HepG2 (cell line): Measurements from ENCODE around the gene KCNH6. TPM values are rescaled to one million over a fixed set of nuclear protein-coding genes. Genes with fewer than 3 reads are reported as not detected.

ENCODE experiments used
- ARNT2 ChIP-seq: sonication (generic); formaldehyde crosslinking; IDR thresholded peaks from 2 replicates; pipeline ENCODE4 v1.8.0; 2022; ENCODE audit warnings: mild to moderate bottlenecking, low read depth, missing genetic modification reagents, moderate library complexity
- FOSL1 ChIP-seq: sonication (generic); formaldehyde crosslinking; IDR thresholded peaks from 2 replicates; pipeline ENCODE4 v1.9.0; 2021; ENCODE audit warnings: missing genetic modification reagents, borderline replicate concordance
- HOXD1 ChIP-seq: sonication (generic); formaldehyde crosslinking; IDR thresholded peaks from 2 replicates; pipeline ENCODE4 v1.5.0; 2020; ENCODE audit warnings: missing genetic modification reagents
- KLF13 ChIP-seq: sonication (generic); formaldehyde crosslinking; IDR thresholded peaks from 2 replicates; pipeline ENCODE4 v1.4.0; 2020; ENCODE audit warnings: mild to moderate bottlenecking, missing genetic modification reagents
- MATR3 ChIP-seq: sonication (generic); formaldehyde crosslinking; IDR thresholded peaks from 2 replicates; pipeline ENCODE4 v1.4.0; 2020; ENCODE audit warnings: missing genetic modification reagents
- RAD21 ChIP-seq: fragments of 450-650 bp; formaldehyde crosslinking; IDR thresholded peaks from 2 replicates; pipeline ENCODE4 v1.5.0; 2020; ENCODE audit warnings: mild to moderate bottlenecking
- ZNF292 ChIP-seq: sonication (generic); formaldehyde crosslinking; IDR thresholded peaks from 2 replicates; pipeline ENCODE4 v1.8.1; 2022; ENCODE audit warnings: mild to moderate bottlenecking, low read depth, missing genetic modification reagents, borderline replicate concordance
- ZNF343 ChIP-seq: sonication (generic); formaldehyde crosslinking; IDR thresholded peaks from 2 replicates; pipeline ENCODE4 v1.4.0; 2020; ENCODE audit warnings: mild to moderate bottlenecking, missing genetic modification reagents
- ZSCAN22 ChIP-seq: sonication (generic); formaldehyde crosslinking; IDR thresholded peaks from 2 replicates; pipeline ENCODE4 v1.4.0; 2020; ENCODE audit warnings: mild to moderate bottlenecking, missing genetic modification reagents
- polyA plus RNA-seq, 8 experiments: library from polyadenylated mRNA; depleted of rRNA in 3 of 8; stranded (reverse) in 7 of 8; unstranded in 1 of 8; fragments of >200 nt; fragmentation: Illumina TruSeq in 4 of 8; extraction: Trizol in 4 of 8; gene quantifications; 2 replicates each; pipeline versions ENCODE4 v1.2.1 to v1.2.3, GENCODE V29; 2011 to 2016; ENCODE audit warnings: low read depth in 4 of 8, missing spikeins in 1 of 8, mixed read lengths in 1 of 8; ENCODE audit not compliant: insufficient read depth in 1 of 8
- total RNA-seq, 5 experiments: library from RNA; depleted of rRNA; stranded (reverse); fragments of >200 nt; fragmentation: Illumina TruSeq; extraction: Trizol; gene quantifications; 2 replicates each; pipeline ENCODE4 v1.2.3, GENCODE V29; 2016; ENCODE audit warnings: low read depth in 1 of 5
- TF ChIP-seq, protein P1 (sequence below): sonication (generic); formaldehyde crosslinking; IDR thresholded peaks from 2 replicates; pipeline ENCODE4 v1.5.0; 2020; ENCODE audit warnings: mild to moderate bottlenecking, missing genetic modification reagents, borderline replicate concordance
- TF ChIP-seq, protein P2 (sequence below): sonication (generic); formaldehyde crosslinking; IDR thresholded peaks from 2 replicates; pipeline ENCODE4 v1.9.0; 2021; ENCODE audit warnings: missing genetic modification reagents, mild to moderate bottlenecking, borderline replicate concordance
- TF ChIP-seq, protein P3 (sequence below): sonication (generic); formaldehyde crosslinking; IDR thresholded peaks from 2 replicates; pipeline ENCODE4 v1.4.0; 2020; ENCODE audit warnings: missing genetic modification reagents, borderline replicate concordance

Gene KCNH6
- total and polyA plus RNA-seq, 2 of the 13 experiments (the other 11 are each of a cell fraction or from before 2014, with no cell fraction given), result 0.05 to 0.18 TPM

DNA sequence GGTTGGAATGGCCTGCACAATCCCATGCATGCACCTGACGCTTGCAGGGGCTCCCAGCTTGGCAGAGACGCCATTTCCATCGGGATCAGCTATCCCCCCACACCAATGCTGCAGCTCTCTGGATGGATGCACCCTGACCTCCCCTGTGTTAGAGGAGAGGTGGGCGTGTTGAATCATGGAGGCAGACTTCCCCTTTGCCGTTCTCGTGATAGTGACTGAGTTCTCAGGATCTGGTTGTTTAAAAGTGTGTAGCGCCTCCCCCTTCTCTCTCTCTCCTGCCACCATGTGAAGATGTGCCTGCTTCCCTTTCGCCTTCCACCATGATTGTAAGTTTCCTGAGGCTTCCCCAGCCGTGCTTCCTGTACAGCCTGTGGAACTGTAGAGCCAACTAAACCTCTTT lies 17.8 kb upstream of the KCNH6 start (continued):
- TF ChIP-seq, protein P1, sequence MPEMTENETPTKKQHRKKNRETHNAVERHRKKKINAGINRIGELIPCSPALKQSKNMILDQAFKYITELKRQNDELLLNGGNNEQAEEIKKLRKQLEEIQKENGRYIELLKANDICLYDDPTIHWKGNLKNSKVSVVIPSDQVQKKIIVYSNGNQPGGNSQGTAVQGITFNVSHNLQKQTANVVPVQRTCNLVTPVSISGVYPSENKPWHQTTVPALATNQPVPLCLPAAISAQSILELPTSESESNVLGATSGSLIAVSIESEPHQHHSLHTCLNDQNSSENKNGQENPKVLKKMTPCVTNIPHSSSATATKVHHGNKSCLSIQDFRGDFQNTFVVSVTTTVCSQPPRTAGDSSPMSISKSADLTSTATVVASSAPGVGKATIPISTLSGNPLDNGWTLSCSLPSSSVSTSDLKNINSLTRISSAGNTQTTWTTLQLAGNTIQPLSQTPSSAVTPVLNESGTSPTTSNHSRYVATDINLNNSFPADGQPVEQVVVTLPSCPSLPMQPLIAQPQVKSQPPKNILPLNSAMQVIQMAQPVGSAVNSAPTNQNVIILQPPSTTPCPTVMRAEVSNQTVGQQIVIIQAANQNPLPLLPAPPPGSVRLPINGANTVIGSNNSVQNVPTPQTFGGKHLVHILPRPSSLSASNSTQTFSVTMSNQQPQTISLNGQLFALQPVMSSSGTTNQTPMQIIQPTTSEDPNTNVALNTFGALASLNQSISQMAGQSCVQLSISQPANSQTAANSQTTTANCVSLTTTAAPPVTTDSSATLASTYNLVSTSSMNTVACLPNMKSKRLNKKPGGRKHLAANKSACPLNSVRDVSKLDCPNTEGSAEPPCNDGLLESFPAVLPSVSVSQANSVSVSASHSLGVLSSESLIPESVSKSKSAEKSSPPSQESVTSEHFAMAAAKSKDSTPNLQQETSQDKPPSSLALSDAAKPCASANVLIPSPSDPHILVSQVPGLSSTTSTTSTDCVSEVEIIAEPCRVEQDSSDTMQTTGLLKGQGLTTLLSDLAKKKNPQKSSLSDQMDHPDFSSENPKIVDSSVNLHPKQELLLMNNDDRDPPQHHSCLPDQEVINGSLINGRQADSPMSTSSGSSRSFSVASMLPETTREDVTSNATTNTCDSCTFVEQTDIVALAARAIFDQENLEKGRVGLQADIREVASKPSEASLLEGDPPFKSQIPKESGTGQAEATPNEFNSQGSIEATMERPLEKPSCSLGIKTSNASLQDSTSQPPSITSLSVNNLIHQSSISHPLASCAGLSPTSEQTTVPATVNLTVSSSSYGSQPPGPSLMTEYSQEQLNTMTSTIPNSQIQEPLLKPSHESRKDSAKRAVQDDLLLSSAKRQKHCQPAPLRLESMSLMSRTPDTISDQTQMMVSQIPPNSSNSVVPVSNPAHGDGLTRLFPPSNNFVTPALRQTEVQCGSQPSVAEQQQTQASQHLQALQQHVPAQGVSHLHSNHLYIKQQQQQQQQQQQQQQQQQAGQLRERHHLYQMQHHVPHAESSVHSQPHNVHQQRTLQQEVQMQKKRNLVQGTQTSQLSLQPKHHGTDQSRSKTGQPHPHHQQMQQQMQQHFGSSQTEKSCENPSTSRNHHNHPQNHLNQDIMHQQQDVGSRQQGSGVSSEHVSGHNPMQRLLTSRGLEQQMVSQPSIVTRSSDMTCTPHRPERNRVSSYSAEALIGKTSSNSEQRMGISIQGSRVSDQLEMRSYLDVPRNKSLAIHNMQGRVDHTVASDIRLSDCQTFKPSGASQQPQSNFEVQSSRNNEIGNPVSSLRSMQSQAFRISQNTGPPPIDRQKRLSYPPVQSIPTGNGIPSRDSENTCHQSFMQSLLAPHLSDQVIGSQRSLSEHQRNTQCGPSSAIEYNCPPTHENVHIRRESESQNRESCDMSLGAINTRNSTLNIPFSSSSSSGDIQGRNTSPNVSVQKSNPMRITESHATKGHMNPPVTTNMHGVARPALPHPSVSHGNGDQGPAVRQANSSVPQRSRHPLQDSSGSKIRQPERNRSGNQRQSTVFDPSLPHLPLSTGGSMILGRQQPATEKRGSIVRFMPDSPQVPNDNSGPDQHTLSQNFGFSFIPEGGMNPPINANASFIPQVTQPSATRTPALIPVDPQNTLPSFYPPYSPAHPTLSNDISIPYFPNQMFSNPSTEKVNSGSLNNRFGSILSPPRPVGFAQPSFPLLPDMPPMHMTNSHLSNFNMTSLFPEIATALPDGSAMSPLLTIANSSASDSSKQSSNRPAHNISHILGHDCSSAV (CRISPR knock-in tag), result no peak
- TF ChIP-seq ARNT2, result no peak
- TF ChIP-seq RAD21 (CRISPR knock-in tag), result no peak
- no peak for TF ChIP-seq KLF13 (CRISPR knock-in tag)
- TF ChIP-seq, protein P2, sequence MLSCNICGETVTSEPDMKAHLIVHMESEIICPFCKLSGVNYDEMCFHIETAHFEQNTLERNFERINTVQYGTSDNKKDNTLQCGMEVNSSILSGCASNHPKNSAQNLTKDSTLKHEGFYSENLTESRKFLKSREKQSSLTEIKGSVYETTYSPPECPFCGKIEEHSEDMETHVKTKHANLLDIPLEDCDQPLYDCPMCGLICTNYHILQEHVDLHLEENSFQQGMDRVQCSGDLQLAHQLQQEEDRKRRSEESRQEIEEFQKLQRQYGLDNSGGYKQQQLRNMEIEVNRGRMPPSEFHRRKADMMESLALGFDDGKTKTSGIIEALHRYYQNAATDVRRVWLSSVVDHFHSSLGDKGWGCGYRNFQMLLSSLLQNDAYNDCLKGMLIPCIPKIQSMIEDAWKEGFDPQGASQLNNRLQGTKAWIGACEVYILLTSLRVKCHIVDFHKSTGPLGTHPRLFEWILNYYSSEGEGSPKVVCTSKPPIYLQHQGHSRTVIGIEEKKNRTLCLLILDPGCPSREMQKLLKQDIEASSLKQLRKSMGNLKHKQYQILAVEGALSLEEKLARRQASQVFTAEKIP (CRISPR knock-in tag), result no peak
- TF ChIP-seq HOXD1 (CRISPR knock-in tag), result no peak
- TF ChIP-seq, protein P3, sequence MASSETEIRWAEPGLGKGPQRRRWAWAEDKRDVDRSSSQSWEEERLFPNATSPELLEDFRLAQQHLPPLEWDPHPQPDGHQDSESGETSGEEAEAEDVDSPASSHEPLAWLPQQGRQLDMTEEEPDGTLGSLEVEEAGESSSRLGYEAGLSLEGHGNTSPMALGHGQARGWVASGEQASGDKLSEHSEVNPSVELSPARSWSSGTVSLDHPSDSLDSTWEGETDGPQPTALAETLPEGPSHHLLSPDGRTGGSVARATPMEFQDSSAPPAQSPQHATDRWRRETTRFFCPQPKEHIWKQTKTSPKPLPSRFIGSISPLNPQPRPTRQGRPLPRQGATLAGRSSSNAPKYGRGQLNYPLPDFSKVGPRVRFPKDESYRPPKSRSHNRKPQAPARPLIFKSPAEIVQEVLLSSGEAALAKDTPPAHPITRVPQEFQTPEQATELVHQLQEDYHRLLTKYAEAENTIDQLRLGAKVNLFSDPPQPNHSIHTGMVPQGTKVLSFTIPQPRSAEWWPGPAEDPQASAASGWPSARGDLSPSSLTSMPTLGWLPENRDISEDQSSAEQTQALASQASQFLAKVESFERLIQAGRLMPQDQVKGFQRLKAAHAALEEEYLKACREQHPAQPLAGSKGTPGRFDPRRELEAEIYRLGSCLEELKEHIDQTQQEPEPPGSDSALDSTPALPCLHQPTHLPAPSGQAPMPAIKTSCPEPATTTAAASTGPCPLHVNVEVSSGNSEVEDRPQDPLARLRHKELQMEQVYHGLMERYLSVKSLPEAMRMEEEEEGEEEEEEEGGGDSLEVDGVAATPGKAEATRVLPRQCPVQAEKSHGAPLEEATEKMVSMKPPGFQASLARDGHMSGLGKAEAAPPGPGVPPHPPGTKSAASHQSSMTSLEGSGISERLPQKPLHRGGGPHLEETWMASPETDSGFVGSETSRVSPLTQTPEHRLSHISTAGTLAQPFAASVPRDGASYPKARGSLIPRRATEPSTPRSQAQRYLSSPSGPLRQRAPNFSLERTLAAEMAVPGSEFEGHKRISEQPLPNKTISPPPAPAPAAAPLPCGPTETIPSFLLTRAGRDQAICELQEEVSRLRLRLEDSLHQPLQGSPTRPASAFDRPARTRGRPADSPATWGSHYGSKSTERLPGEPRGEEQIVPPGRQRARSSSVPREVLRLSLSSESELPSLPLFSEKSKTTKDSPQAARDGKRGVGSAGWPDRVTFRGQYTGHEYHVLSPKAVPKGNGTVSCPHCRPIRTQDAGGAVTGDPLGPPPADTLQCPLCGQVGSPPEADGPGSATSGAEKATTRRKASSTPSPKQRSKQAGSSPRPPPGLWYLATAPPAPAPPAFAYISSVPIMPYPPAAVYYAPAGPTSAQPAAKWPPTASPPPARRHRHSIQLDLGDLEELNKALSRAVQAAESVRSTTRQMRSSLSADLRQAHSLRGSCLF, result no peak
- TF ChIP-seq ZNF343 (CRISPR knock-in tag), result no peak
- no peak for TF ChIP-seq ZNF292 (CRISPR knock-in tag)
- TF ChIP-seq FOSL1, result no peak
- TF ChIP-seq MATR3 (CRISPR knock-in tag), result no peak
- no peak for TF ChIP-seq ZSCAN22 (CRISPR knock-in tag)
